GM12878 (cell line): Measurements from ENCODE around the gene ARSD. TPM values are rescaled to one million over a fixed set of nuclear protein-coding genes. Genes with fewer than 3 reads are reported as not detected.

Source experiments
- ATAC-seq: fragments of 200-7000 bp; cut with Tn5 transposase; 3 replicates; pipeline ENCODE4 v1.9.1; 2020; ENCODE audit warnings: mild to moderate bottlenecking, moderate library complexity
- BruUV-seq: library from RNA; stranded (reverse); fragments of 400-500 nt; replicated peaks from 2 replicates; lab custom pipeline; 2021; lab: Mats Ljungman, UMichigan
- CTCF ChIA-PET: fragments of 300-600 bp; sonication (Branson Sonifier 250); formaldehyde crosslinking; extraction: SDS; loops from one replicate; lab custom pipeline; 2021; ENCODE audit warnings: inconsistent platforms; lab: Yijun Ruan, JAX
- POLR2A ChIA-PET: fragments of 350-600 bp; formaldehyde crosslinking; extraction: SDS; loops from one replicate; lab custom pipeline; 2021; ENCODE audit warnings: inconsistent platforms; lab: Charles Lee
- RAD21 ChIA-PET: fragments of 300-600 bp; sonication (Branson Sonifier 250); formaldehyde crosslinking; loops from one replicate; lab custom pipeline; 2023; ENCODE audit warnings: antibody characterized with exemption; ENCODE audit not compliant: unreplicated experiment; lab: Charles Lee
- SMC1A ChIA-PET: fragments of 300-600 bp; sonication (Branson Sonifier 250); formaldehyde crosslinking; loops from one replicate; lab custom pipeline; 2023; ENCODE audit not compliant: unreplicated experiment, uncharacterized antibody; lab: Charles Lee
- DNase-seq: peaks from one replicate; pipeline ENCODE4 v3.0.0-alpha.2; 2011; ENCODE audit warnings: low read depth, low spot score
- FAIRE-seq: peaks from 3 replicates; lab custom pipeline; 2011; peaks lifted over from hg19 to GRCh38; lab: Jason Lieb, UNC
- H2AFZ ChIP-seq: 2 replicates; pipeline ENCODE4 v1.6.0; 2011; ENCODE audit warnings: low read depth, low read length, control low read depth; ENCODE audit not compliant: control insufficient read depth
- H3K27ac ChIP-seq: 2 replicates; pipeline ENCODE4 v1.5.1; 2011; ENCODE audit warnings: control low read depth; ENCODE audit not compliant: control insufficient read depth, insufficient read depth
- H3K27me3 ChIP-seq, 2 experiments: replicated peaks in 1 of 2; 2 replicates each; pipeline versions ENCODE4 v1.6.0 to v1.6.1; 2011; ENCODE audit warnings: low read length in 1 of 2; ENCODE audit not compliant: control insufficient read depth in 2 of 2, insufficient read depth in 2 of 2
- H3K36me3 ChIP-seq, 2 experiments: 2 replicates each; pipeline ENCODE4 v1.5.1; 2011; ENCODE audit warnings: low read length in 1 of 2; ENCODE audit not compliant: control insufficient read depth in 2 of 2, insufficient read depth in 2 of 2
- H3K4me1 ChIP-seq: 2 replicates; pipeline ENCODE4 v1.6.1; 2011; ENCODE audit warnings: mild to moderate bottlenecking, low read length, moderate library complexity, mixed read lengths; ENCODE audit not compliant: control insufficient read depth, insufficient read depth
- H3K4me2 ChIP-seq: 2 replicates; pipeline ENCODE4 v1.6.0; 2011; ENCODE audit warnings: control low read depth; ENCODE audit not compliant: control insufficient read depth, insufficient read depth
- H3K4me3 ChIP-seq: fragments of 200-600 bp; sonication (generic); 2 replicates; pipeline ENCODE4 v1.5.1; 2016
- H3K79me2 ChIP-seq: 2 replicates; pipeline ENCODE4 v1.6.0; 2011; ENCODE audit warnings: low read length; ENCODE audit not compliant: control insufficient read depth, insufficient read depth
- H3K9ac ChIP-seq: 2 replicates; pipeline ENCODE4 v1.8.0; 2011; ENCODE audit warnings: low read length, control low read depth, mixed read lengths; ENCODE audit not compliant: control insufficient read depth, insufficient read depth
- H3K9me3 ChIP-seq: replicated peaks from 3 replicates; pipeline ENCODE4 v1.5.1; 2011; ENCODE audit warnings: mild to moderate bottlenecking, low read length; ENCODE audit not compliant: control insufficient read depth, insufficient read depth
- H4K20me1 ChIP-seq: 2 replicates; pipeline ENCODE4 v1.6.0; 2011; ENCODE audit not compliant: control insufficient read depth, insufficient read depth
- CEBPB ChIP-seq, 2 experiments: fragments of 150-350 bp in 1 of 2; IDR thresholded peaks; 2 replicates each; pipeline ENCODE4 v1.6.1; 2012 to 2014; ENCODE audit warnings: low read depth in 2 of 2, low read length in 2 of 2, borderline replicate concordance in 1 of 2, inconsistent platforms in 1 of 2
- DPF2 ChIP-seq: fragments of 450-650 bp; IDR thresholded peaks from 2 replicates; pipeline ENCODE4 v1.6.1; 2017; ENCODE audit warnings: mild to moderate bottlenecking
- EP300 ChIP-seq, 2 experiments: fragments of 150-350 bp in 1 of 2; IDR thresholded peaks; 2 replicates each; pipeline ENCODE4 v1.6.1; 2011 to 2012; ENCODE audit warnings: low read depth in 2 of 2, low read length in 2 of 2, borderline replicate concordance in 1 of 2, improper control_type of control experiment in 1 of 2, inconsistent platforms in 1 of 2; ENCODE audit not compliant: control insufficient read depth in 1 of 2
- HCFC1 ChIP-seq: fragments of 150-350 bp; IDR thresholded peaks from 2 replicates; pipeline ENCODE4 v1.6.1; 2014; ENCODE audit warnings: low read length
- IKZF1 ChIP-seq: fragments of 450-650 bp; conservative IDR thresholded peaks from 2 replicates; pipeline ENCODE4 v1.6.1; 2017; ENCODE audit warnings: antibody characterized with exemption, mild to moderate bottlenecking
- KAT2A ChIP-seq: conservative IDR thresholded peaks from 2 replicates; pipeline ENCODE4 v1.6.1; 2011; ENCODE audit warnings: low read depth, low read length; ENCODE audit not compliant: control insufficient read depth
- NFXL1 ChIP-seq: fragments of 450-650 bp; IDR thresholded peaks from 2 replicates; pipeline ENCODE4 v1.6.1; 2017; ENCODE audit warnings: antibody characterized with exemption, mild to moderate bottlenecking, borderline replicate concordance
- STAT3 ChIP-seq: IDR thresholded peaks from 2 replicates; pipeline ENCODE4 v1.6.1; 2011; ENCODE audit warnings: low read depth, low read length, improper control_type of control experiment
- USF1 ChIP-seq: IDR thresholded peaks from 2 replicates; pipeline ENCODE4 v1.6.1; 2011; ENCODE audit warnings: borderline replicate concordance, low read depth, mild to moderate bottlenecking, moderate library complexity, mixed read lengths, low read length; ENCODE audit not compliant: insufficient read depth; ENCODE audit errors: extremely low read length
- ZBED1 ChIP-seq: IDR thresholded peaks from 2 replicates; pipeline ENCODE4 v1.6.1; 2016; ENCODE audit warnings: borderline replicate concordance
- ZZZ3 ChIP-seq: IDR thresholded peaks from 2 replicates; pipeline ENCODE4 v1.6.1; 2011; ENCODE audit warnings: low read depth; ENCODE audit not compliant: control insufficient read depth, insufficient read length
- WGBS: methylation state at CpG from one replicate; pipeline ENCODE4 v1.1.6; 2016; ENCODE audit warnings: low lambda C conversion rate; ENCODE audit not compliant: insufficient replicate concordance, insufficient coverage; ENCODE audit errors: missing lambda C conversion rate; 5-methylcytosine and 5-hydroxymethylcytosine counted together
- in situ Hi-C: fragments of 300-500 bp; cut with MboI; formaldehyde crosslinking; loops from 9 replicates; pipeline ENCODE4 v1.14.3; 2018; ENCODE audit warnings: mixed read lengths
- intact Hi-C: fragments of 100-400 bp; cut with micrococcal nuclease; formaldehyde crosslinking; loops from one replicate; pipeline ENCODE4 v1.14.2; 2022; ENCODE audit not compliant: unreplicated experiment
- polyA plus RNA-seq, 11 experiments: library from polyadenylated mRNA; depleted of rRNA in 4 of 11; unstranded in 6 of 11; stranded (reverse) in 5 of 11; fragments of >200 nt; fragmentation: Nextera tagmentation in 4 of 11; fragmentation: Illumina TruSeq in 1 of 11; extraction: Ambion mirVana in 4 of 11; extraction: Trizol in 1 of 11; gene quantifications; 1 replicate in 1 of 11; 2 replicates in 10 of 11; pipeline versions ENCODE4 v1.2.1 to v1.2.3, GENCODE V29; 2011 to 2016; ENCODE audit warnings: inconsistent platforms in 2 of 11, missing spikeins in 2 of 11, low read depth in 1 of 11
- total RNA-seq, 4 experiments: library from RNA; depleted of rRNA in 3 of 4; stranded (reverse); fragments of >200 nt in 3 of 4; fragmentation: Illumina TruSeq in 1 of 4; extraction: Trizol in 1 of 4; gene quantifications; 2 replicates each; pipeline versions ENCODE4 v1.2.1 to v1.2.3, GENCODE V29; 2013 to 2021

Gene ARSD
- total and polyA plus RNA-seq, 10 of the 15 experiments (the other 5 are each of a cell fraction or from before 2014, with no cell fraction given): 0.05 to 1.5 (median 0.43) TPM

- Histone ChIP-seq H3K9me3 (no peaks in the 10 kb centered on the region), H3K36me3 (no peaks in the 10 kb centered on the region), H3K9ac (no peak overlapping the region), H3K4me2 (no peak overlapping the region), H3K79me2 (no peaks in the 10 kb centered on the region), H3K4me1 (no peaks in the 10 kb centered on the region), H3K27me3 (no peaks in the 10 kb centered on the region), H3K27ac (no peak overlapping the region), H3K4me3 (no peak overlapping the region), H2AFZ (no peak overlapping the region), H4K20me1 (no peaks in the 10 kb centered on the region)
- TF ChIP-seq KAT2A (no peak), NFXL1 (no peak), ZBED1 (no peak), CEBPB (IDR thresholded peaks at IDR 0.05; ENCODE audit: borderline replicate concordance in 1 of 2, low read depth in 2 of 2, low read length in 2 of 2) (no peak), IKZF1 (no peak), DPF2 (no peak)
- ChIA-PET SMC1A (no interaction called here), RAD21 (no interaction called here), POLR2A (no interaction called here), CTCF (no interaction called here)
- intact Hi-C loops: no loop called here
- DNase-seq (no peak), FAIRE-seq (no peak), ATAC-seq (no peak)
- 39% methylated on average over 1 of the region's 1 CpG for WGBS
- BruUV-seq: no TSS peak
- in situ Hi-C loops: no loop called here
Observed at GRCh38 chrX:2879670-2880069, 49.5 kb downstream of the ARSD start.

GRCh38 chrX:2878563-2878962 is 50.6 kb downstream of the ARSD start:
- H3K4me3 ChIP-seq: no peak overlapping the region
- TF ChIP-seq ZZZ3 (no peak), STAT3 (no peak), HCFC1 (no peak), USF1 (no peak), EP300 (IDR thresholded peaks at IDR 0.05; ENCODE audit: borderline replicate concordance in 1 of 2, control insufficient read depth in 1 of 2, low read depth in 2 of 2, low read length in 2 of 2) (no peak)
- TF ChIP-seq, all 136 proteins: peak for 0
- Histone ChIP-seq H3K4me2 (no peak overlapping the region), H3K79me2 (no peaks in the 10 kb centered on the region), H3K4me1 (no peaks in the 10 kb centered on the region), H2AFZ (no peak overlapping the region), H3K27ac (no peak overlapping the region), H3K36me3 (no peaks in the 10 kb centered on the region), H3K27me3 (no peaks in the 10 kb centered on the region), H3K9ac (no peak overlapping the region), H4K20me1 (no peaks in the 10 kb centered on the region), H3K9me3 (no peaks in the 10 kb centered on the region)
- intact Hi-C loops (no loop called here), in situ Hi-C loops (no loop called here)
- no peak for DNase-seq
- CTCF ChIA-PET: no interaction called here
- RAD21 ChIA-PET: no interaction called here
- POLR2A ChIA-PET: no interaction called here
- ATAC-seq: no peak
- WGBS: 0% methylated on average over 2 of the region's 2 CpGs
- SMC1A ChIA-PET: no interaction called here
- no peak for FAIRE-seq
- no TSS peak for BruUV-seq
